ENCODE results near the gene LGALS12. TPM values are rescaled to one million over a fixed set of nuclear protein-coding genes. Genes with fewer than 3 reads are reported as not detected.

LGALS12 gene
- total and polyA plus RNA-seq, 7 donors, result 3.9 to 5.4 TPM; not detected in 5

Other genes with a start within 250 kb of the LGALS12 start
- gene SLC22A9, start 136.3 kb upstream of the LGALS12 start, total RNA-seq, result not detected
- not detected for gene SLC22A9, start 136.3 kb upstream of the LGALS12 start, polyA plus RNA-seq
- 1 to 10 TPM; 2.0 to 8.4 (median 3.2) TPM for gene PLAAT5, start 14.9 kb upstream of the LGALS12 start, total RNA-seq
- gene PLAAT5, start 14.9 kb upstream of the LGALS12 start, polyA plus RNA-seq, result 1 to 10 TPM in 2 of 3 donors, not detected in 1; 1.2 TPM
- 10 to 100 TPM; 36.7 to 49.9 (median 42.8) TPM for gene PLAAT4, start 30.7 kb downstream of the LGALS12 start, total RNA-seq
- gene PLAAT4, start 30.7 kb downstream of the LGALS12 start, polyA plus RNA-seq, result 100 to 1,000 TPM in 2 of 3 donors, 10 to 100 TPM in 1; 63.1 to 262 (median 114) TPM
- under 1 TPM in 1 of 4 donors, not detected in 3; 0.71 TPM for gene PLAAT2, start 57.3 kb downstream of the LGALS12 start, total RNA-seq
- gene PLAAT2, start 57.3 kb downstream of the LGALS12 start, polyA plus RNA-seq, result 100 to 1,000 TPM in 2 of 3 donors, 10 to 100 TPM in 1; 27.0 to 233 (median 112) TPM
- 10 to 100 TPM; 34.9 to 59.9 (median 47.9) TPM for gene PLAAT3, start 108.3 kb downstream of the LGALS12 start, total RNA-seq
- 10 to 100 TPM; 14.6 to 34.7 (median 21.0) TPM for gene PLAAT3, start 108.3 kb downstream of the LGALS12 start, polyA plus RNA-seq
- 100 to 1,000 TPM in 3 of 4 donors, 10 to 100 TPM in 1; 97.8 to 115 (median 102) TPM for gene ATL3, start 165.3 kb downstream of the LGALS12 start, total RNA-seq
- gene ATL3, start 165.3 kb downstream of the LGALS12 start, polyA plus RNA-seq, result 10 to 100 TPM in 1 of 3 donors, 1 to 10 TPM in 2; 8.4 to 16.3 (median 8.8) TPM
- 100 to 1,000 TPM in 1 of 4 donors, 10 to 100 TPM in 3; 61.1 to 105 (median 93.9) TPM for gene RTN3, start 175.4 kb downstream of the LGALS12 start, total RNA-seq
- gene RTN3, start 175.4 kb downstream of the LGALS12 start, polyA plus RNA-seq, result 10 to 100 TPM; 24.6 to 91.3 (median 25.2) TPM